HG02588 (cell line): Measurements from ENCODE around the gene KRTAP10-1.

Source experiments
- ATAC-seq: cut with Tn5 transposase; IDR thresholded peaks from one replicate; pipeline ENCODE4 v1.9.1; 2021; ENCODE audit warnings: mild to moderate bottlenecking, moderate library complexity; ENCODE audit not compliant: unreplicated experiment

KRTAP10-1 gene

DNA sequence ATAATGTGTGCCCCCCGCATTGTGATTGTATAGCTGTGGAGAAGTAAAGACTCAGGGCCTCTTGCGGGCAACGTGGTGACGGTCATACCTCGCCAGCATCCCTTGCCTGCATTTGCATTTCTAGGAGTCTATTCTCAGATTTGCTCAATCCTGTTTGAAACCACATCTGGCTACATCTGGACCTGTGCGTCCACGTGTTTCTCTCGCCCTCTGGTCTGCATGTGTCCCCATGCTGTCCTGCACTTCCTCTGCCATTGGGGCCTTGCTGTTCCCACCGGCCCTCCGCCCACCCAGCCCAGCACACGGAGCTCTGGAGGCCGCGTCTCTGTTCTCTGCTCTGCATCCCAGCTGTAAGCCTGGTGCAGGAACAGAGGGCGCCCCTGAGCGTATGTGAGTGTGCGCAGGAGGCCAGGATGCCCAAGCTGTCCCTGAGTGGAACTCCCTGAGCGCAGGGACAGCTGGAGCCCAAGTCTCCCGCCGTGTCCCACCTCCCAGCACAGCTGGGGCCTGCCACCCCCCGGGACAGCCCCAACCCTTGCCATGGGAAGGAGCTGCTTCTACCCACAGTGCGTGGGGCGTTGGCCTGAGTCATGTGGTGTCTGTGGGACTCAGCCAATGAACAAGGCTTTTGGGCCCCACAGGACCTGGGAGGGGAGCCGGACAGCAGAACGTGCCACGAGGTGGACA, 9.7 kb upstream of the KRTAP10-1 start:
- ATAC-seq = no peak

DNA sequence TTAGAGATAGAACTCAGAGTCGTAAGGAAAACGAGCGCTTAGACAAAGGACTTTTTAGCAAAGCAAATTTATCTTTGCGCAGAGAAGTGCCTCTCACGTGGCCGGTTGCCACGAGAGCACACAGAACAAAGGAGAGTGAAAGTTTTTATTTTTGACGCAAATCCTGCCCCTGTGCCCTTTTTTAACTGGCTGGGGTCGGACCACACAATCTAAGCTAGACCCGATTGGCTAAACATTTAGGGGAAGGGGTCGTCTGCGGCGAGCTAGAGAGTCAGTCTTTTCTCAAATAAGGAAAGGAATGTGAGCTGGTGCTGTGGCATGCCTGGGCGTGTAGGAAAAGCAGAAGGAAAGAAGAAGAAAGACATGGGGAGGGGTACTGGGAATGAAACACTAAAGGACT, 8.9 kb upstream of the KRTAP10-1 start:
- no peak for ATAC-seq

DNA sequence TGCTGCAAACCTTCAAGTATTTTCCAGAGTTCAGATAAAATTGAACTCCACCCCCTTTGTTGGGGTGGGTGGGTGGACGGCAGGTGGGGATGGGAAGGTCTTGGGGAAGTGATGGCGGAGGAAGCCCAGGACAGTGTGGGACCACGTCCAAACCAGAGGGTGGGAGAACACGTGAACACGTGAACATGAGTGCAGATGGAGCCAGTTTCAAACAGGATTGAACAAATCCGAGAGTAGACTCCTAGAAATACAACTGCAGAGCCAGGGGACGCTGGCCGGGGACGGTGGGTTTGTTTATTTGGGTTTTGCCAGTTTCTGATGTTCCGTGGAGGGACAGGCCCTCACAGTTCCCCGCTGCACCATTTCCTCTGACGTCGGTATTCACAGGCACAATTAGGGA, 8.4 kb upstream of the KRTAP10-1 start:
- no peak for ATAC-seq

DNA sequence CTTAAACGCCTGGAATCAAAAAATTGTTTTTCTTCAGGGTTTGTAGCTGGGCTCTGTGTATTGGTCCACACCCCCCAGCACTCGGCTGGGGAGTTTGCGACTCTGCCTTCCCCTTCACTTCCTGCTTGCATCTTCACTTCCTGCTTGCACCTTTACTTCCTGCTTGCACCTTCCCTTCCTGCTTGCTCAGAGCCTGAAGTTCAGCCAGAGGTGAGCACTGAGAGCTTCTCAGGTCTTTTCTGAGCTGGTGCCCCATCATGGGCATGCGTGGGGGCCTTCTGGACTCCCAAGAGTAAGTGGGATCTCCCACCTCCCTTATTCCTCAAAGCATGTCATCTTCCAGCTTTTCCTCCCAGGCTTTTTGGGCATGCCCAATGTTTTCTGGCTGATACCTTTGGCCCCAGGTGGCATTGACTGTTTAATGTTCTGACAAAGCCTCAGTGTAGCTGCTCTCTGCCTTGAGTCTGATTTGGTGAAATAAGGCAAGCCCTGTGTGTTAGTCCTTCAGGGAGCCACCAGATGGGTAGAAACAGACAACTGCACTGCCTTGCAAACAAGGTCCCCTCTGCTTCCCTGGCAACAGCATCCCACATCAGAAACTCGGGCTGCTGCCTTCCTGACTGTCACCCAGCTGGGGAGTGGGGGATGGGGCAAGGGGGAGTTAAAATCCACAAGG, 7.8 kb upstream of the KRTAP10-1 start:
- ATAC-seq = no peak

DNA sequence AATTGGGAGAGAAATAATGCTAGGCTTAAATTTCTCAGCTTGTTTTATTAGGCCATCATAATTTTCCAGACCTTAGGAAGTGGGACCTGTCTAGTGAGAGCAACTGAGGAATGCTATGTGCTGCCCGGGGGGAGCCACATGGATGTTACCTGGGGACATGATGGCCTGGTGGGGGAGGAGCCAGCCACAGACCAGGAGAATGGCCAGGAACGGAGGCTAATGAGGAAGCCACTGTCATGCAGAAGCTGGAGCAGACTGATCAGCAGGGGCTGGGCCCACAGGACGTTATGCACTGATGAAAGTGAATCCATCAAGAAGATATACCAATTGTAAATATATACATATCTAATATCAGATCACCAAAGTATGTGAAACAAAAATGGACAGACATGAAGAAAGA, 4.6 kb upstream of the KRTAP10-1 start:
- no peak for ATAC-seq

DNA sequence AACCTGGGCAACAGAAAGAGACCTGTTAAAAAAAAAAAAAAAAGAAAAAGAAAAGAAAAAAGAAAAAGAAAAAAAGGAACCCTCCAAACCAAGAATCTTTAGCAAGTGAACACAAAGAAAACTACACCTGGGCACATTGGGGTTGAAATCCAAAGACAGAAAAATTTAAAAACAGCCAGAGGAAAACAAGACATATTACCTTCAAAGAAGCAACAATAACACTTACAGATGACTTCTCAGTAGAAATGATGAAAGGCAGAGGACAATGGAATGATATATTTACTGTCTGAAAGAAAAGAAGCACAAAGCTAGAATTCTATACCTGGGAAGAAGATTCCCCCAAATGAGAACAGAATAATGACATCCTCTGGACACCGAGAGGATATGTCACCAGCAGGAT, 2.7 kb upstream of the KRTAP10-1 start:
- ATAC-seq = no peak

DNA sequence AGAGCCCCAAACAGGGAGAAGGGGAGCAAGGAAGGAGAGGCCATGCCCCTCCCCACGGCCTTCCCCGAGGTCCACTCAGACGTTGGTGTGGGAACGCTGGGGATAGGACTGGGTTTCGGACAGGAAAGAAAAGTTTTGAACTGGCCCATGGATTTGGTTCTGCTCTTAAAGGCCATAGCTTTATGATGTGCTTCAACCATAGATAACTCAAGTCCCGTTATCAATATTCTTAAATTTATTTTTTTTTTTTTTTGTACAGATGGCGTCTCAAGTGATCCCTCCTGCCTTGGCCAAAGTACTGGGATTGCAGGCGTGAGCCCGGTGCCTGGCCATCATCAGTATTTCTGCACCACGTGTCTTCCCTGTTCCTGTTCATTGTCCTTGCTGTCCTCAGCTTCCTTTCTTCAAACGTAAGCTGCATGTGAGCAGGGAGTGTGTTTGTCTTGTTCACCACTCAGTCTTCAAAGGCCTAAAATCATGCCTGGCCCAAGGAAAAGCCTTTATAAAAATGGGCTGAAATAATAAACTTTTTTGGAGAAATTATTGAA, 820 bp upstream of the KRTAP10-1 start:
- ATAC-seq = no peak

DNA sequence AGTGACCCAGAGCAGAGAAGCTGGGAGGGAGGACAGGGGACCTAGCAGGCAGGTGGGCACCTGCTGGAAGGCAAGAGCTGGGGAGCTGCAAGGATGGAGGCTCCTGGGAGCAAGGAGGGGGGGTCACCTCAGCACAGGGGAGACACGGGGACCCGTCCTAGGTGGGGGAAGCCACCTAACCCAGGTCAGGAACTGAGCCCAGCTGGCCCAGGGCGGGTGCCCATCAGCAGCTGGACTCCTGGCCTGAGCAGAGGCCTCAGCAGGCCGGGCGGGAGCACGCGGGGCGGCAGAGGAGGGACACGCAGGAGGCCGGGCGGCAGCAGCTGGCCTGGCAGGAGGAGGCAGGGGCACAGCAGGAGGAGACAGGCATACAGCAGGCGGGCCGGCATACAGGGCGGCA, 949 bp downstream of the KRTAP10-1 start:
- no peak for ATAC-seq

GRCh38 chr21:44537930-44538911, 1.8 kb downstream of the KRTAP10-1 start:
- no peak for ATAC-seq

GRCh38 chr21:44535963-44536362, 4.0 kb downstream of the KRTAP10-1 start:
- no peak for ATAC-seq

DNA sequence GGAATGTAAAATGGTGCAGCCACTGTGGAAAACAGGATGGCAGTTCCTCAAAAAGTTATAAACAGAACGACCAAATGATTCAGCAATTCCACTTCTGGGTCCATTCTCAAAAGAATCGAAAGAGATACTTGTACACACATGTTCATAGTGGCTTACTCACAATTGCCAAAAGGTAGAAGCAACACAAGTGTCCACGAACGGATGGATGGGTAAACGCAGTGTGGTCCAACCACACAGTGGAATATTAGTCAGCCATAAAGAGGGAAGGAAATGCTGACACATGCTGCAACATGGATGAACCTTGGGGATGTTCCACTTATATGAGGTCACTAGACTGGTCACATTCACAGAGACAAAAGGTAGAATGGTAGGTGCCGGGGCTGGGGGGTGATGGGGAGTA, 5.3 kb downstream of the KRTAP10-1 start:
- no peak for ATAC-seq

- ATAC-seq = no peak
Measured at GRCh38 chr21:44533891-44534627, 5.9 kb downstream of the KRTAP10-1 start.

DNA sequence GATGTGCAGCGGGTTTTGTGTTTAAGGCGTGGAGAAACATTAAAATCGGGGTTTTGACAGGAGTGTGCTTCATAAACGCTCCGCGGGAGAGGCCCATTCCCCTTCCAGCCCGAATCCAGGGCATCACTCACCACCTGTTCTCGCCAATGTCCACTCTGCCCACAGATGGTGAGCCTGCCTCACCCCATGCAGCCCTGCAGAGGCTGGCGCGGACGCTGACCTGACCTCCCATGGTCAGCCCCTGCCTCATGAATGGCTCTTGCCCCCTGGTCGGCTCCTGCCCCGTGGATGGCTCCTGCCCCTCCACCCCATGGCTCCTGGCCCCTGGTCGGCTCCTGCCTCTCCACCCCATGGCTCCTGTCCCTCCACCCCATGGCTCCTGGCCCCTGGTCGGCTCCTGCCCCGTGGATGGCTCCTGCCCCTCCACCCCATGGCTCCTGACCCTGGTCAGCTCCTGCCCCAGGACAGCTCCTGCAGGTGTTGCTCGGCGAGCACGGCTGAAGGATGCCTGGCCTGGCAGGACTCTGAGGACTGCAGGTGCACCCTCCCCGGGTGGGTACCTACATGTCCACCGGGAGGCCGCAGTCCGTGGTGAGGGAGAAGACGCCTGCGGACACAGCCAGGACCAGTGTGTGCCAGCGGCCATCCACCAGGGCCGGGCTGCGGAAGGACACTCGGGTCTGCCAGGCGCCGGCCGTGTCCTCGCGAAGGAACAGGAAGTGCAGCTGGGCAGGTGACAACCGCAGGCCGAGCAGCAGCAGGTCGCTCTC, 6.7 kb downstream of the KRTAP10-1 start:
- ATAC-seq = no peak

GRCh38 chr21:44532712-44533111, 7.3 kb downstream of the KRTAP10-1 start:
- ATAC-seq = no peak

DNA sequence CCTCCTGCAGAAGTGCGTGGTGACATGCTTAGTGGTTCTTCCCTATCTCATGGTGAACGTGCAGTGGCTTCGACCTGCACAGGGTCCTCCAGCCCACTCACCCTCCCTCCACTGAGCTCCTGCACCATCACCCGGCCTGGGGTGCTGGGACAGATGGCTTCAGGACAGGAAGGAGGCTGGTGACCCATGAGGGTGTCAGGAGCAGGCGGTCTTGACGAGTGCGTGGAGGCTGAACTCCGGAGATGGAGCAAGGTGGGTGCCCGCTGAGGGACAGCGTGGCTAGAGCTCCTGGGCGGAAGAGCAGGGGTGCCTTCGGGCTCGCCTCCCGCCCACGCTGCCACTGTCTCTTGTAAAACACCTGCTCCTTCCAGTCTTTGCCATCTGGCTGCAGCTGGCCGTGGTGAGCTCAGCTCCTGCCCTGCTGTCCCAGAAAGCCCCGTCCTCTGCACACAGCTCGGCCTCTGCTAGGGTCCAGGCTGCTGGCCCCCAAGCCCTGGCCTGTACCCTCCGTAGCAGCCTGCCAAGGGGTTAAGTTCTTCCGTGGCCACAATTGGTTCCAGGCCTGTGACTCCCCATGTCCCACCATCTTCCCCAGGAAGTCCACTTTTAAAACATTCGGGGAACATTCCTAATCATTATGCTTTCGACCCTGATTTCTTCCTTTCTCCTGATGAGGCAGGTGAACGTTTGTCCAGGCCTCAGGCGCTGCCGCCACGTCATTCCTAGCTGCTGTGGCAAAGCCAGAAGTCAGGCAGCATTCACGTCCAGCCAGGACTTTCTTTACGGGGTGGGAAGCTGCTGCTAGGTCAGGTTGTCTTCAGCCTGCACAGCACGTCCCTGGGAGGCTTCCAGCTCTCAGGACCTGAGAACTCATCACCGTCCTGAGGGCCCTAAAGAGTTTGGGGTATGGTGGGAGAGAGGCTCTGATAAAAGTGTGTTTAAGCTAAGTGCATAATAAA, 8.1 kb downstream of the KRTAP10-1 start:
- ATAC-seq = no peak

DNA sequence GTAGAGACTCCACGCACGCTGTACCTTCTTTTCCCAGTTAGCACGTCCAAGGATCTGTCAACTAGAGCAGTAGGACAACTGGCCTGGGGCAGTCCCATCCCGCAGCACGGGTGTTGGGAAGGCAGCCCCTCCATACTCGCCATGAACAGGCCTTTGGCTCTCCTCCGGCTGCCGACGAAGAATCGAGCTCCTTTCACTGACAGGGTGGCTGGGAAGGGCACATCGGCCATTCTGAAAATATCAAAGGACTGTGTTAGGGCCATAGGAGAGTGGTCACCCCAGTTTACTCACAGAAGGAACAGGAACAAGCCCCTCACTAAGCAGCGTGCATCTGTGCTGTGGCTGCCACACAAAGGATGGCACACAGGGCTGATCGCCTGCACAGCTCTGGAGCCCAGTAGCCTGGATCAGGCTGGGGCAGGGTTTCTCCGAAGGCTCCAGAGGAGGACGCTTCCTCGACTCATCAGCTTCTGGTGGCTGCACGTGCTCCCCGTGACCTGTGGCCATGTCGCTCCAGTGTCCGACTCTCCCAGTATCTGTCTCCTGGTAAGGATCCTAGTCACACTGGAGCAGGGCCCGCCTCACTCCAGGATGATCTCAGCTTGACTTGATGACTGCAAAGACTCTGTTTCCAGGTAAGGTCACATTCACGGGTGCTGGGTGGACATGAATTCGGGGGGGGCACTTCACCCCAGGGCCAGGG, 8.9 kb downstream of the KRTAP10-1 start:
- ATAC-seq = no peak

DNA sequence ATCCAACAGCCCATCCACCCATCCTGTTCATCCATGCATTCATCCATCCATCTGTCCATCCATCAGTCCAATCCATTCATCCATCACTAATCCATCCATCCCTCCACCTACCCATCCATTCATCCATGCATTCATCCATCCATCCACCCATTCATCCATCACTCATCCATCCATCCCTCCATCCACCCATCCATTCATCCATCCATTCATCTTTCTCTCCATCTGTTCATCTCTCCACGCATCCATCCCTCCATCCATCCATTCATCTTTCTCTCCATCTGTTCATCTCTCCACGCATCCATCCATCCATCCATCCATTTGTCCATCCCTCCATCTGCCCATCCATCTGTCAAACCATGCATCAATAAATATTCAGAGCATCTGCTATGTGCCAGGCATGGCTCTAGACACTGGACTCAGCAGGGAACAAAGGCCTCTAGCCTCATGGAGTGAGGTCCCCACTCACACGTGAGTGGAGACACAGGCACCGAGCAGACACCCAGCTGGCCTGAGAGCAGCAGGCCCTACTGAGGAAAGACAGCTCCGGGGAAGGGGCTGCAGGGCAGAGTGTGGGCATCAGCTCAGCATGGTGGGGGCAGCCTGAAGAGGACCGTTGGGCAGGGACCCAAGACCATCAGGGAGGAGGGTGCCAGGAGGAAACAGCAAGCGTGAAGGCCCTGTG, 9.6 kb downstream of the KRTAP10-1 start:
- ATAC-seq = no peak
